Measurements from ENCODE around the gene KLK13.

Gene KLK13

GRCh38 chr19:51025809-51026553 is 38.9 kb downstream of the KLK13 start:
- H3K4me1 Mint-ChIP-seq = no peaks in the 10 kb centered on the region
- H3K36me3 Mint-ChIP-seq = no peaks in the 10 kb centered on the region
- peaks cover 50% of the 10 kb centered on the region for H3K27me3 Mint-ChIP-seq
- no peak for DNase-seq
- H3K9me3 Mint-ChIP-seq = no peaks in the 10 kb centered on the region
- CTCF ChIA-PET = no interaction called here
- no peak overlapping the region for H3K27ac Mint-ChIP-seq
- no peak overlapping the region for H3K4me3 Mint-ChIP-seq

DNA sequence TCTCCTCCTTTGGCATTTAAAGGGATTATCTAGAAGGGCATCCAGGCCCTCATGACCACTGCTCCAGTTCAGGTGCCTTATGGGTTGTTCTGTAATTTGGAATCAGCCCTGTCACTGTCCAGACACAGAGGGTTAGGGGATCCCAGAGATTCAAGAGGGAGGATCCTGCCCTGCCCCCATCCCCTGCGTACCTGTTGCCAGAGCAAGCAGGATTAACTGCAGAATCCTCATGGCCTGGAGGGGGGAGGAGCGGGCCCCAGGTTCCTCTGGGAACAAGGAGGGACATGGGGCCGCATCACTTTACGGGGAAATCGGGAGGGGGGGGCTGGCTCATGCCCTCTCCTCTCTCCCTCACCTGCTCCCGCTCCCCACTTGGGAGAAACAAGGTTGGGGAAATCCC is 39.5 kb downstream of the KLK13 start:
- no peaks in the 10 kb centered on the region for H3K36me3 Mint-ChIP-seq
- H3K27me3 Mint-ChIP-seq = peaks cover 56% of the 10 kb centered on the region
- no peaks in the 10 kb centered on the region for H3K9me3 Mint-ChIP-seq
- peaks cover 2% of the 10 kb centered on the region for H3K4me1 Mint-ChIP-seq
- DNase-seq = no peak
- no peak overlapping the region for H3K4me3 Mint-ChIP-seq
- CTCF ChIA-PET = no interaction called here
- no peak overlapping the region for H3K27ac Mint-ChIP-seq

GRCh38 chr19:51024924-51025323 is 40.0 kb downstream of the KLK13 start:
- no peak for DNase-seq
- no peaks in the 10 kb centered on the region for H3K36me3 Mint-ChIP-seq
- H3K27ac Mint-ChIP-seq = no peak overlapping the region
- peaks cover 5% of the 10 kb centered on the region for H3K4me1 Mint-ChIP-seq
- H3K27me3 Mint-ChIP-seq = peaks cover 61% of the 10 kb centered on the region
- no peak overlapping the region for H3K4me3 Mint-ChIP-seq
- H3K9me3 Mint-ChIP-seq = no peaks in the 10 kb centered on the region
- CTCF ChIA-PET = no interaction called here

GRCh38 chr19:51023946-51024345 is 40.9 kb downstream of the KLK13 start:
- CTCF ChIA-PET = no interaction called here
- H3K4me1 Mint-ChIP-seq = peaks cover 8% of the 10 kb centered on the region
- no peak for DNase-seq
- H3K27ac Mint-ChIP-seq = no peak overlapping the region
- no peaks in the 10 kb centered on the region for H3K36me3 Mint-ChIP-seq
- no peak overlapping the region for H3K4me3 Mint-ChIP-seq
- no peaks in the 10 kb centered on the region for H3K9me3 Mint-ChIP-seq
- peaks cover 71% of the 10 kb centered on the region for H3K27me3 Mint-ChIP-seq

- no peak for DNase-seq
- Mint-ChIP-seq H3K4me3 (no peak overlapping the region), H3K36me3 (no peaks in the 10 kb centered on the region), H3K4me1 (peaks cover 16% of the 10 kb centered on the region), H3K9me3 (no peaks in the 10 kb centered on the region), H3K27me3 (peaks cover 82% of the 10 kb centered on the region), H3K27ac (no peak overlapping the region)
- CTCF ChIA-PET = interaction anchor here (2.7 kb wide), 1 partner anchor 73 kb away, joined by 26 read pairs; no protein-coding TSS in a partner anchor
Measured at GRCh38 chr19:51022526-51022925, 42.4 kb downstream of the KLK13 start.

GRCh38 chr19:51020988-51021651 is 43.8 kb downstream of the KLK13 start:
- H3K4me3 Mint-ChIP-seq = no peak overlapping the region
- CTCF ChIA-PET = interaction anchor here (0.7 to 2.7 kb wide), 6 partner anchors 9 to 239 kb away, joined by 3 to 26 read pairs (median 4); no protein-coding TSS in a partner anchor
- no peak overlapping the region for H3K27ac Mint-ChIP-seq
- no peaks in the 10 kb centered on the region for H3K9me3 Mint-ChIP-seq
- peak; percentile 33 for DNase-seq
- peaks cover 87% of the 10 kb centered on the region for H3K27me3 Mint-ChIP-seq
- peaks cover 22% of the 10 kb centered on the region for H3K4me1 Mint-ChIP-seq
- H3K36me3 Mint-ChIP-seq = no peaks in the 10 kb centered on the region

GRCh38 chr19:51019544-51019925 is 45.4 kb downstream of the KLK13 start, which contains the start of gene KLK10:
KLK10 (minus strand) TSS chr19:51019709; CDS start chr19:51019130, 579 bp downstream.
- H3K36me3 Mint-ChIP-seq = no peaks in the 10 kb centered on the region
- H3K4me1 Mint-ChIP-seq = peaks cover 22% of the 10 kb centered on the region
- CTCF ChIA-PET = interaction anchor here (2.7 kb wide), 1 partner anchor 76 kb away, joined by 26 read pairs; no protein-coding TSS in a partner anchor
- peaks cover 88% of the 10 kb centered on the region for H3K27me3 Mint-ChIP-seq
- H3K4me3 Mint-ChIP-seq = peak within 1 kb of the TSS; percentile 28
- no peak within 1 kb of the TSS for H3K27ac Mint-ChIP-seq
- no peak for DNase-seq
- no peaks in the 10 kb centered on the region for H3K9me3 Mint-ChIP-seq

DNA sequence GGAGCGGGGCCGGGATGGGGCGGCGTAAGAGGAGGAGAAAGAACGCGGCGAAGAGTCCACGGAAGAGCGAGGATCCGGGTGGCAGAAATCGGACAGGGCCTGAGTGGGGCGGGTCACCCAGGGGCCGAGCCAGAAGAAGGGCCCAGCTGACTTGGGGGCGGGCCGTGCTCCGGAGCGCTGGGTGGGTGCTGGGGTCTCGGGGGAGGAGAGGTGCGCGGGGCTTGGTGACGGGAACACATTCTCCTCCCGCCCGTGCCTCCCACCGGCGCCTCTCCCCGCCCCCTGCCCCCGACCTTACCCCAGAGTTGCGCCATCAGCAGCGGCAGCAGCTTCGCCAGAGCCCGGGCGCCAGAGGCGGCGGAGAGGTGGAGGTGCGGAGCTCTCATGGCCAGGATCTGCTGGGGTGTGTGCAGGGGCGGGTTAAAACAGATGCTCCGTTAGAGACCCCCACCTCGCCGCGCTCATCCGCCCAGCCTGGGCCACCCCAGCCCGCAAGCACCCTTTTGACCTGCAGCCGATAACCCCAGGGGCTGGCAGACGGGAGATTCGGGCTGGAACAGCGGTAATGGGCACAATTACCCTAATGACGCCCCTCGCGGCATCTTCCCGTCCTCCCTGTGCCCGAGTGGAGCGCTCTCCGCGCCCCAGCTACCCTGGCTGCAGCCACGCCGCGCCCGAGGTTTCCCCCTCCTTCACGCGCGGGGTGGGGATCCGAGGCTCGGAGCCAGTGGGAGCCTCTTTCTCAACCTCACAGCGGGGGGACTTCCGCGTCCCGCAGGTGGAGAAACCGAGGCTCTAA is 45.9 kb downstream of the KLK13 start:
- Mint-ChIP-seq H3K9me3 (no peaks in the 10 kb centered on the region), H3K4me1 (peaks cover 26% of the 10 kb centered on the region), H3K27ac (no peak overlapping the region), H3K27me3 (peaks cover 89% of the 10 kb centered on the region), H3K36me3 (no peaks in the 10 kb centered on the region), H3K4me3 (peak overlapping the region; percentile 28)
- CTCF ChIA-PET = interaction anchor here (1.0 kb wide), 1 partner anchor 86 kb away, joined by 3 read pairs; no protein-coding TSS in a partner anchor
- no peak for DNase-seq

DNA sequence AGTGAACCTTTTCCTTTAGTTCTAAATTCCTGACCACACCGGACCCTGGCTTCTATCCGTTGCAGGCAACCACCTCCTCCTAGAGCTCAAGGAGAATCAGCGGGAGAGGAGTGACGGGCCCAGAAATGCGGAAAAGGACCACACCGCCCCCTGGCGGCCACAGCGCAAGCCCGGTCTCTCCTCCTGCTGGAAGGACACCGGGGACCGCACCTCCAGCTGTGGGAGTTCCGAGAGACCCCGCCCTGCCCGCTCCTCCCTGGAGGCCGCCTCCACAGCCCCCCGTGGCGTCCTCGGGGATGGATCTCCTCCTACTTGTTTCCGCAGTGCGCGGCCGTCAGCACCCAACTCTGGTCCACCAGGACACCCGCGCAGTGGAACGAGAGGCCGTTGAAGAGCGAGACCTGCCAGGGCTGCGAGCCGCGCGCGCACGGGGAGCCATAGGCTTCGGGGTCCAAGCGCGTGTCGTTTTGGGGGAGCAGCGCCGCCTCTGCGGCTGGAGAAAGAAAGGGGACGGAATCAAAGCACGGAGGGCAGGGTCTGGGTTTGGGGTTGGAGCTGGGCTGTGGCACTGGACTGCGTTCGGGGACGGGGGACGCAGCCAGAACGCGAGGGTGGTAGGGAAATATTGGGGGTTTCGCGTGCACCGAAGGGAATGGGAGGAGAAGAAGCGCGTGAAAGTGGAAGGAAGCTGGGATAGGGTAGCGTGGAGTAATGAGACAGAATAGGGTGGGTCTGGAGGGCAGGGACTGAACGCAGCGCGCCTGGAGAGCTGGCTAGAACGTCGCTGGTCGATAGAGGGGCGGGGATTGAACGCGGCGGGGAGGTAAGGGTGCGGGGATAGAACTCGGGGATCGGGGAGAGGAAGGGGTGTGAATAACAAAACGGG is 47.9 kb downstream of the KLK13 start:
- DNase-seq = no peak
- H3K4me3 Mint-ChIP-seq = no peak overlapping the region
- no peak overlapping the region for H3K27ac Mint-ChIP-seq
- CTCF ChIA-PET = interaction anchor here (1.0 kb wide), 1 partner anchor 82 kb away, joined by 3 read pairs; no protein-coding TSS in a partner anchor
- H3K36me3 Mint-ChIP-seq = no peaks in the 10 kb centered on the region
- H3K27me3 Mint-ChIP-seq = peaks cover 81% of the 10 kb centered on the region
- no peaks in the 10 kb centered on the region for H3K9me3 Mint-ChIP-seq
- H3K4me1 Mint-ChIP-seq = peaks cover 26% of the 10 kb centered on the region

GRCh38 chr19:51015691-51016267 is 49.1 kb downstream of the KLK13 start:
- no peak overlapping the region for H3K27ac Mint-ChIP-seq
- peaks cover 76% of the 10 kb centered on the region for H3K27me3 Mint-ChIP-seq

DNA sequence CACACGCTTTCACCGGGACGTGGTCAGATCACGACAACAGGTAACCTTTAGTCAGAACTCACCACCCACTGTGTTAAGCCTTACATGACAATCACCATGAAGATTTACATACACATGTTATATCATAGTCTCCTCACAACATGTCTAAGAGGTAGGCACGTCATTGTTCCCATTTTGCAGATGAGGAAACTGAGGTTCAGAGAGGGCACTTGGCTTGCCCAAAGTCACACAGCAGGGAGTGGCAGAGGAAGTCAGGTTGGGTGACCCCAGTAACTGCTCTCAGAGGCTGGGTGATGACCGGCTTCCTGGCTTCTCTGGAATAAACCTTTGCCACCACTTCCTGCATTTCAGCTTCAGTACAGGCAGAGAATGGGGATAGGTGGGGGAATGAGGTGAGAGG is 50.6 kb downstream of the KLK13 start:
- Mint-ChIP-seq H3K36me3 (no peaks in the 10 kb centered on the region), H3K27ac (no peak overlapping the region), H3K4me1 (peaks cover 18% of the 10 kb centered on the region), H3K27me3 (peaks cover 76% of the 10 kb centered on the region), H3K4me3 (no peak overlapping the region), H3K9me3 (no peaks in the 10 kb centered on the region)
- DNase-seq = no peak
- CTCF ChIA-PET = no interaction called here

More at GRCh38 chr19:51015691-51016267, 49.1 kb downstream of the KLK13 start:
- CTCF ChIA-PET = no interaction called here
- no peaks in the 10 kb centered on the region for H3K9me3 Mint-ChIP-seq
- no peak overlapping the region for H3K4me3 Mint-ChIP-seq
- no peak for DNase-seq
- H3K4me1 Mint-ChIP-seq = peaks cover 25% of the 10 kb centered on the region
- no peaks in the 10 kb centered on the region for H3K36me3 Mint-ChIP-seq

DNA sequence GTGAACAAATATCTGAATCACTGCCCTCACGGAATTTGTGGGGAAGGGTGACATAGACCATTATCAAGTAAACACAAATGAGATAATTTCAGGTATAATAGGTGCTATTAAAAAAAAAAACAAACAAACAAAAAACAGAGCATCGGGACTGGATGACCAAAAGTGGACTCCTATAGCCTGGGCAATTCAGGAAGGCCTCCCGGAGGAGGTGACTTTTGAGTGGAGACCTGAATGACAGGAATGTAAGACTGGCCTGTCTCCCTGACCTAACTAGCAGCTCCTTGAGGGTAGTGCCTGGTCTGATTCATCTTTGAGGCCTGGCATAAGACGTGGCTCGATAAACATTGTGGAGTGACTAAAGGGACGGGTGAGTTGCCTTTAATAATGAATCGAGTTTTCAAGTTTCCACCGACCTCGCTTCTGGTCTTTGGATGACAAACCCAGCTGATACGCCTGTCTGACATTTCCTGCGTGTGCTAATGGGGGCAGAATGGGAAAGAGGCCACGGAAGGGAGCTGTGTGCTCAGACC is 52.2 kb downstream of the KLK13 start:
- Mint-ChIP-seq H3K4me3 (no peak overlapping the region), H3K9me3 (no peaks in the 10 kb centered on the region), H3K36me3 (no peaks in the 10 kb centered on the region), H3K27ac (no peak overlapping the region), H3K4me1 (peaks cover 12% of the 10 kb centered on the region), H3K27me3 (peaks cover 65% of the 10 kb centered on the region)
- DNase-seq = no peak
- CTCF ChIA-PET = interaction anchor here (0.6 kb wide), 1 partner anchor 84 kb away, joined by 3 read pairs; no protein-coding TSS in a partner anchor

Data from activated naive CD4-positive, alpha-beta T cell treated with anti-CD3 and anti-CD28 coated beads, Interleukin-2, amount 10 ng/mL, durations not matched to agents 7 days and 5 days (primary cell).